Cardiac fibroblast (primary cell): Measurements from ENCODE around the gene SPOP.

ENCODE experiments used
- DNase-seq, 2 donors: peaks; one replicate each; pipeline versions ENCODE4 v3.0.0 to v3.0.0-alpha.2; 2010; ENCODE audit warnings: low read depth in 2 of 2
- H3K4me3 ChIP-seq, 2 donors: replicated peaks in 1 of 2; 1 replicate in 1 of 2; 2 replicates in 1 of 2; pipeline ENCODE4 v1.5.1; 2011; ENCODE audit warnings: low read depth in 2 of 2, low read length in 2 of 2, mild to moderate bottlenecking in 2 of 2, moderate library complexity in 1 of 2
- CTCF ChIP-seq: IDR thresholded peaks from one replicate; pipeline ENCODE4 v1.5.1; 2011; ENCODE audit warnings: low read depth, mild to moderate bottlenecking, low read length, inconsistent platforms

SPOP gene

GRCh38 chr17:49618028-49618611 lies 59.8 kb downstream of the SPOP start:
- no peak overlapping the region for H3K4me3 ChIP-seq
- no peak for DNase-seq
- TF ChIP-seq CTCF: no peak

- DNase-seq: peak; percentile 26 to 96
- no peak overlapping the region for H3K4me3 ChIP-seq
- TF ChIP-seq CTCF: no peak
These were observed 61.2 kb downstream of the SPOP start for GRCh38 chr17:49616601-49617131.

- no peak overlapping the region for H3K4me3 ChIP-seq
- TF ChIP-seq CTCF: peak; percentile 42
- DNase-seq: peak; percentile 22 to 30
These were observed 61.8 kb downstream of the SPOP start for GRCh38 chr17:49616086-49616485.

- TF ChIP-seq CTCF: no peak
- no peak for DNase-seq
- H3K4me3 ChIP-seq: no peak overlapping the region
These were observed 64.6 kb downstream of the SPOP start for GRCh38 chr17:49613182-49613800.

GRCh38 chr17:49612726-49613125 lies 65.2 kb downstream of the SPOP start:
- TF ChIP-seq CTCF: no peak
- H3K4me3 ChIP-seq: no peak overlapping the region
- no peak for DNase-seq

- H3K4me3 ChIP-seq: no peak overlapping the region
- DNase-seq: peak in 1 of 2 donors; percentile 17
- TF ChIP-seq CTCF: no peak
These were observed 66.9 kb downstream of the SPOP start for GRCh38 chr17:49610883-49611584.
